ENCODE results near the gene MXI1.

The MXI1 gene

GRCh38 chr10:110300486-110300986 lies 93.1 kb downstream of the MXI1 start:
- DNase-seq, result no peak
- Mint-ChIP-seq H3K27ac (no peak overlapping the region), H3K27me3 (no peaks in the 10 kb centered on the region), H3K4me1 (peaks cover 49% of the 10 kb centered on the region), H3K36me3 (peaks cover 66% of the 10 kb centered on the region), H3K9me3 (no peaks in the 10 kb centered on the region), H3K4me3 (no peak overlapping the region)
- CTCF ChIA-PET, result interaction anchor here (0.9 kb wide), 1 partner anchor 92 kb away, joined by 3 read pairs; no protein-coding TSS in a partner anchor

- Mint-ChIP-seq H3K27me3 (no peaks in the 10 kb centered on the region), H3K4me3 (peak overlapping the region; percentile 93), H3K27ac (peak overlapping the region; percentile 88), H3K36me3 (peaks cover 40% of the 10 kb centered on the region), H3K4me1 (peaks cover 54% of the 10 kb centered on the region), H3K9me3 (no peaks in the 10 kb centered on the region)
- CTCF ChIA-PET, result interaction anchor here (0.7 to 7.9 kb wide), 6 partner anchors 8 to 244 kb away, joined by 3 to 120 read pairs (median 5); no protein-coding TSS in a partner anchor
- no peak for DNase-seq
Observed at GRCh38 chr10:110303681-110304080, 96.3 kb downstream of the MXI1 start.

GRCh38 chr10:110304394-110304779 lies 97.0 kb downstream of the MXI1 start:
- Mint-ChIP-seq H3K27ac (peak overlapping the region; percentile 98), H3K9me3 (no peaks in the 10 kb centered on the region), H3K4me3 (peak overlapping the region; percentile 93), H3K36me3 (peaks cover 34% of the 10 kb centered on the region), H3K27me3 (no peaks in the 10 kb centered on the region), H3K4me1 (peaks cover 54% of the 10 kb centered on the region)
- no peak for DNase-seq
- CTCF ChIA-PET, result interaction anchor here (0.9 to 7.9 kb wide), 10 partner anchors 8 to 420 kb away, joined by 3 to 120 read pairs (median 4); no protein-coding TSS in a partner anchor

GRCh38 chr10:110304780-110305421 lies 97.5 kb downstream of the MXI1 start, which contains the start of gene SMNDC1:
SMNDC1 (minus strand) TSS chr10:110304920; CDS start chr10:110303587, 1,333 bp downstream.
- Mint-ChIP-seq H3K27ac (peak within 1 kb of the TSS; percentile 98), H3K4me1 (peaks cover 53% of the 10 kb centered on the region), H3K27me3 (no peaks in the 10 kb centered on the region), H3K36me3 (peaks cover 33% of the 10 kb centered on the region), H3K9me3 (no peaks in the 10 kb centered on the region), H3K4me3 (peak within 1 kb of the TSS; percentile 93)
- CTCF ChIA-PET, result interaction anchor here (0.8 to 7.9 kb wide), 15 partner anchors 8 to 420 kb away, joined by 3 to 120 read pairs (median 4); no protein-coding TSS in a partner anchor
- DNase-seq, result peak; percentile 98

- DNase-seq, result peak; percentile 70
- H3K36me3 Mint-ChIP-seq, result peaks cover 30% of the 10 kb centered on the region
Observed at GRCh38 chr10:110305767-110306451, 98.5 kb downstream of the MXI1 start.

GRCh38 chr10:110306452-110306768 lies 99.0 kb downstream of the MXI1 start:
- H3K36me3 Mint-ChIP-seq, result peaks cover 27% of the 10 kb centered on the region
- H3K27me3 Mint-ChIP-seq, result peaks cover 4% of the 10 kb centered on the region
- CTCF ChIA-PET, result interaction anchor here (0.6 to 7.9 kb wide), 25 partner anchors 15 to 422 kb away, joined by 3 to 120 read pairs (median 4); no protein-coding TSS in a partner anchor
- H3K4me3 Mint-ChIP-seq, result no peak overlapping the region
- DNase-seq, result no peak
- no peaks in the 10 kb centered on the region for H3K9me3 Mint-ChIP-seq
- H3K27ac Mint-ChIP-seq, result no peak overlapping the region
- peaks cover 54% of the 10 kb centered on the region for H3K4me1 Mint-ChIP-seq

More at GRCh38 chr10:110305767-110306451, 98.5 kb downstream of the MXI1 start:
- CTCF ChIA-PET, result interaction anchor here (0.7 to 7.9 kb wide), 20 partner anchors 16 to 1057 kb away, joined by 3 to 120 read pairs (median 4); no protein-coding TSS in a partner anchor
- no peaks in the 10 kb centered on the region for H3K9me3 Mint-ChIP-seq
- H3K27ac Mint-ChIP-seq, result peak overlapping the region; percentile 98
- peaks cover 4% of the 10 kb centered on the region for H3K27me3 Mint-ChIP-seq
- H3K4me1 Mint-ChIP-seq, result peaks cover 53% of the 10 kb centered on the region
- peak overlapping the region; percentile 93 for H3K4me3 Mint-ChIP-seq

- peaks cover 8% of the 10 kb centered on the region for H3K27me3 Mint-ChIP-seq
- no peak overlapping the region for H3K27ac Mint-ChIP-seq
- H3K9me3 Mint-ChIP-seq, result no peaks in the 10 kb centered on the region
- H3K36me3 Mint-ChIP-seq, result peaks cover 13% of the 10 kb centered on the region
- H3K4me1 Mint-ChIP-seq, result peaks cover 45% of the 10 kb centered on the region
- CTCF ChIA-PET, result interaction anchor here (1.0 to 7.9 kb wide), 10 partner anchors 192 to 303 kb away, joined by 3 to 120 read pairs (median 6); no protein-coding TSS in a partner anchor
- no peak overlapping the region for H3K4me3 Mint-ChIP-seq
- no peak for DNase-seq
Observed at GRCh38 chr10:110307805-110308204, 100.4 kb downstream of the MXI1 start.

- Mint-ChIP-seq H3K36me3 (no peaks in the 10 kb centered on the region), H3K27me3 (peaks cover 8% of the 10 kb centered on the region), H3K9me3 (no peaks in the 10 kb centered on the region), H3K4me1 (peaks cover 31% of the 10 kb centered on the region), H3K4me3 (no peak overlapping the region), H3K27ac (no peak overlapping the region)
- CTCF ChIA-PET, result interaction anchor here (0.7 to 7.9 kb wide), 11 partner anchors 43 to 305 kb away, joined by 3 to 120 read pairs (median 4); no protein-coding TSS in a partner anchor
- DNase-seq, result no peak
Observed at GRCh38 chr10:110310741-110311140, 103.3 kb downstream of the MXI1 start.

- Mint-ChIP-seq H3K4me1 (peaks cover 26% of the 10 kb centered on the region), H3K27ac (no peak overlapping the region), H3K9me3 (no peaks in the 10 kb centered on the region), H3K4me3 (no peak overlapping the region), H3K27me3 (peaks cover 8% of the 10 kb centered on the region), H3K36me3 (no peaks in the 10 kb centered on the region)
- DNase-seq, result peak; percentile 59
- CTCF ChIA-PET, result interaction anchor here (0.7 to 7.9 kb wide), 11 partner anchors 8 to 289 kb away, joined by 3 to 120 read pairs (median 3); no protein-coding TSS in a partner anchor
Observed at GRCh38 chr10:110311357-110311949, 104.0 kb downstream of the MXI1 start.

GRCh38 chr10:110312206-110312605 lies 104.8 kb downstream of the MXI1 start:
- no peaks in the 10 kb centered on the region for H3K36me3 Mint-ChIP-seq
- peaks cover 26% of the 10 kb centered on the region for H3K4me1 Mint-ChIP-seq
- no peak for DNase-seq
- CTCF ChIA-PET, result interaction anchor here (0.7 to 4.0 kb wide), 13 partner anchors 8 to 360 kb away, joined by 3 to 22 read pairs (median 3); no protein-coding TSS in a partner anchor
- no peak overlapping the region for H3K27ac Mint-ChIP-seq
- H3K27me3 Mint-ChIP-seq, result peaks cover 8% of the 10 kb centered on the region
- H3K4me3 Mint-ChIP-seq, result no peak overlapping the region
- no peaks in the 10 kb centered on the region for H3K9me3 Mint-ChIP-seq

- Mint-ChIP-seq H3K36me3 (no peaks in the 10 kb centered on the region), H3K4me1 (peaks cover 33% of the 10 kb centered on the region), H3K9me3 (no peaks in the 10 kb centered on the region), H3K27me3 (peaks cover 8% of the 10 kb centered on the region), H3K4me3 (no peak overlapping the region), H3K27ac (no peak overlapping the region)
- CTCF ChIA-PET, result interaction anchor here (1.0 to 4.0 kb wide), 10 partner anchors 20 to 359 kb away, joined by 3 to 22 read pairs (median 6); no protein-coding TSS in a partner anchor
- no peak for DNase-seq
Observed at GRCh38 chr10:110313674-110314073, 106.3 kb downstream of the MXI1 start.

GRCh38 chr10:110317866-110318850 lies 110.8 kb downstream of the MXI1 start:
- no peak overlapping the region for H3K4me3 Mint-ChIP-seq
- peaks cover 4% of the 10 kb centered on the region for H3K9me3 Mint-ChIP-seq
- peaks cover 14% of the 10 kb centered on the region for H3K4me1 Mint-ChIP-seq
- CTCF ChIA-PET, result interaction anchor here (0.6 to 1.1 kb wide), 3 partner anchors 228 to 267 kb away, joined by 3 read pairs; no protein-coding TSS in a partner anchor
- H3K27ac Mint-ChIP-seq, result no peak overlapping the region
- H3K27me3 Mint-ChIP-seq, result peaks cover 10% of the 10 kb centered on the region
- H3K36me3 Mint-ChIP-seq, result peaks cover 2% of the 10 kb centered on the region
- peak; percentile 25 for DNase-seq
